Uterus (tissue), 4 donors: ENCODE data around the gene MIGA1. TPM values are rescaled to one million over a fixed set of nuclear protein-coding genes. Genes with fewer than 3 reads are reported as not detected.

Source experiments
- DNase-seq, 2 donors: peaks; one replicate each; pipeline ENCODE4 v3.0.0-alpha.2; 2019 to 2020
- H3K27ac ChIP-seq, 2 donors: fragments of 200-600 bp; sonication (generic); 1 replicate in 1 of 2; 2 replicates in 1 of 2; pipeline ENCODE4 v1.5.1; 2016 to 2018
- H3K27me3 ChIP-seq, 2 donors: fragments of 200-600 bp; sonication (generic); one replicate each; pipeline ENCODE4 v1.5.1; 2018 to 2019; ENCODE audit warnings: control low read depth in 1 of 2
- H3K36me3 ChIP-seq, 2 donors: fragments of 200-600 bp; sonication (generic); one replicate each; pipeline ENCODE4 v1.5.1; 2019; ENCODE audit warnings: control low read depth in 1 of 2
- H3K4me1 ChIP-seq, 2 donors: fragments of 200-600 bp; sonication (generic); one replicate each; pipeline ENCODE4 v1.5.1; 2018 to 2019; ENCODE audit warnings: control low read depth in 1 of 2
- H3K4me3 ChIP-seq, 2 donors: fragments of 200-600 bp; sonication (generic); 1 replicate in 1 of 2; 2 replicates in 1 of 2; pipeline ENCODE4 v1.5.1; 2018 to 2019; ENCODE audit warnings: mild to moderate bottlenecking in 1 of 2
- H3K9me3 ChIP-seq, 2 donors: fragments of 200-600 bp; sonication (generic); one replicate each; pipeline ENCODE4 v1.5.1; 2019; ENCODE audit warnings: control low read depth in 1 of 2
- CTCF ChIP-seq, 4 experiments: fragments of 200-600 bp in 2 of 4; fragments of 450-650 bp in 2 of 4; sonication (generic) in 2 of 4; IDR thresholded peaks; one replicate each; pipeline ENCODE4 v1.5.1; 2016 to 2019; ENCODE audit warnings: antibody characterized with exemption in 4 of 4, mild to moderate bottlenecking in 2 of 4, moderate library complexity in 1 of 4
- POLR2A ChIP-seq, 2 donors: fragments of 450-650 bp; IDR thresholded peaks; one replicate each; pipeline ENCODE4 v1.6.1; 2016; ENCODE audit warnings: antibody characterized with exemption in 2 of 2, mild to moderate bottlenecking in 1 of 2, moderate library complexity in 1 of 2
- intact Hi-C: fragments of 100-400 bp; cut with DNase I; formaldehyde crosslinking; loops from one replicate; pipeline ENCODE4 v1.15.1; 2023; ENCODE audit warnings: low total_unique reads
- total RNA-seq, 4 donors: library from RNA; depleted of rRNA in 3 of 4; stranded (reverse); fragments of >200 nt in 3 of 4; gene quantifications; one replicate each; pipeline versions ENCODE4 v1.1.0 to v1.2.4, GENCODE V29; 2014 to 2023
- donor health status: DM: yes; HTN: yes; CAD: no.

The MIGA1 gene
- total RNA-seq, 4 donors from 2014 or later = 3.8 to 36.6 (median 22.9) TPM

GRCh38 chr1:77889671-77890070 lies 110.2 kb downstream of the MIGA1 start:
- no peaks in the 10 kb centered on the region for H3K9me3 ChIP-seq
- peak in 1 of 2 donors; percentile 27 for DNase-seq
- H3K4me3 ChIP-seq = peak overlapping the region; percentile 61 to 69
- peak overlapping the region; percentile 91 to 95 for H3K27ac ChIP-seq
- H3K4me1 ChIP-seq = no peaks in the 10 kb centered on the region
- intact Hi-C loops = loop anchor here (10.0 kb wide), 1 partner anchor 55 kb away; no protein-coding TSS in a partner anchor
- H3K36me3 ChIP-seq = no peaks in the 10 kb centered on the region
- no peaks in the 10 kb centered on the region for H3K27me3 ChIP-seq
- TF ChIP-seq POLR2A (IDR thresholded peaks at IDR 0.05) (no peak), CTCF (IDR thresholded peaks at IDR 0.05) (no peak)

DNA sequence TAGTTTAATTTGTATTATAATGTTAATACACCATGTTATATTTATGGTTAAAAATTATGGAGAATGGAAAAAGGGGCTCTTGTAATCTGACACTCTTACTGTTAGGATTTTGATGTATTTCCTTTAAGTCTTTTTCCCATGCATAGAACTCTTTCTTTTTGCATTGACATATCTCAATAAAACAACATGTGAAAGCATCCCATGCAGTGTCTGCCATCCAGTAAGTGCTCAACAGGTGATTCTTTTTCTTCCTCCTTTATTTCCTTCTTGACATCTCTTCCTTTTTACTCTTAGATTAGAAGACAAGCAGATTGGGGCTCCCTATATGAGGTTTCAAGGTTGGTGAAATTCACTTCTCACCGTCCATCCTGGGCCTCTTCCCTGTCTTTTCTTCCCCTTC lies 111.8 kb downstream of the MIGA1 start:
- H3K27me3 ChIP-seq = no peaks in the 10 kb centered on the region
- H3K4me3 ChIP-seq = no peak overlapping the region
- no peaks in the 10 kb centered on the region for H3K36me3 ChIP-seq
- intact Hi-C loops = no loop called here
- no peak for TF ChIP-seq CTCF (IDR thresholded peaks at IDR 0.05)
- TF ChIP-seq POLR2A (IDR thresholded peaks at IDR 0.05) = no peak
- no peaks in the 10 kb centered on the region for H3K4me1 ChIP-seq
- H3K9me3 ChIP-seq = no peaks in the 10 kb centered on the region
- DNase-seq = no peak
- peak overlapping the region in 1 of 2 donors; percentile 91 for H3K27ac ChIP-seq

DNA sequence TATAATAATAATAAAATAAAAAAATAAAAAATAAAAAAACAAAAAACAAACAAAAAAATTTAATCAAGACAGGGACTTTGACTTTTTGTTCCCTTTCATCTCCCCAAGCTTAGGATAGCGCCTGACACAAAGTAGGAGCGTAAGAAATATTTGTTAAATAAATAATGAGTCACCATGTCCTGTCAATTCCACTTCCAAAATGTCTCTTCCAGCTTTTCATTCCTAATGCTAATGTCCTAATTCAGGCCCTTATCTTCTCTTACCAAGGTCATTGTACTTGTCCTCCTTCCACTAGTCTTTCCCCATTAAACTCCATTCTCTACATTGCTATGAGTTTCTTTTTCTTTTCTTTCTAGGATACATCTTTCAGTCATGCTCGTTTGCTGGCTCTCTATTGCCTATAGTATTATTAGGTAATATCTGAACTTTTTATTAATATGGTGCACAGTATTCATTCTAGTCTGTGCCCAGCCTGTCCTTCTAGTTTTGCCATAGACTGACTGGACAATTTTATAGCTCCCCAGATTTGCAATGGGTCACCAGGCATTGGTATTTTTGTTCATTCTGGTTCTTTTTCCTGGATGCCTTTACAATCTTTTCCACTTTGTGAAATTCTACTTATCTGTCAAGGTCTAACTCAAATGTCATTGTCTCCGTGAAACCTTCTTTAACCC lies 120.3 kb downstream of the MIGA1 start:
- no peak overlapping the region for H3K4me3 ChIP-seq
- no peaks in the 10 kb centered on the region for H3K27me3 ChIP-seq
- intact Hi-C loops = no loop called here
- no peaks in the 10 kb centered on the region for H3K4me1 ChIP-seq
- no peaks in the 10 kb centered on the region for H3K36me3 ChIP-seq
- TF ChIP-seq CTCF (IDR thresholded peaks at IDR 0.05) (no peak), POLR2A (IDR thresholded peaks at IDR 0.05) (no peak)
- no peak overlapping the region for H3K27ac ChIP-seq
- H3K9me3 ChIP-seq = no peaks in the 10 kb centered on the region
- DNase-seq = no peak

GRCh38 chr1:77900687-77901293 lies 121.3 kb downstream of the MIGA1 start:
- TF ChIP-seq POLR2A (IDR thresholded peaks at IDR 0.05) = no peak
- peak; percentile 47 to 75 (median 68) for TF ChIP-seq CTCF (IDR thresholded peaks at IDR 0.05)
- Histone ChIP-seq H3K27me3 (no peaks in the 10 kb centered on the region), H3K9me3 (no peaks in the 10 kb centered on the region), H3K4me1 (no peaks in the 10 kb centered on the region), H3K4me3 (no peak overlapping the region), H3K27ac (no peak overlapping the region), H3K36me3 (no peaks in the 10 kb centered on the region)
- intact Hi-C loops = no loop called here
- peak in 1 of 2 donors; percentile 35 for DNase-seq

DNA sequence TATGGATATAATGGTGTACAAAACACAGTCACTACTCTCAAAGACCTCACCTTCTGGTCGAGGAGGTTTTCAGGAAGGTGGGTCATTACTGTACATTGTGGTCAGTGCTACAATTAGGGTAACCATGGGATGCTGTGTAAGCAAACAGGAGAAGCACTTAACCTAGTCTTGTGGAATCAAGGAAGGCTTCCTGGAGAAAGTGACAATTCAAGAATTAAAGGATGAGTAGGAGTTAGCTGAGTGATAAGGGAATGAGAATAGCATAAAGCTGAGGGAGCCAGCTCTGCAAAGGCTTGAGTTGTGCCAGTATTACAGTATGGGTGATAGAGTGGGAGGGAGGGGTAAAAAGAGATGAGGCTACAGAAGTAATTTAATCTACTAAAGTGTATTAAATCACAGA lies 126.2 kb downstream of the MIGA1 start:
- no peaks in the 10 kb centered on the region for H3K4me1 ChIP-seq
- H3K36me3 ChIP-seq = no peaks in the 10 kb centered on the region
- intact Hi-C loops = no loop called here
- no peaks in the 10 kb centered on the region for H3K27me3 ChIP-seq
- H3K9me3 ChIP-seq = no peaks in the 10 kb centered on the region
- no peak for DNase-seq
- H3K4me3 ChIP-seq = no peak overlapping the region
- TF ChIP-seq POLR2A (IDR thresholded peaks at IDR 0.05) (no peak), CTCF (IDR thresholded peaks at IDR 0.05) (no peak)
- no peak overlapping the region for H3K27ac ChIP-seq
